IgD-negative memory B cell (primary cell): ENCODE results near the gene SNX24. TPM values are rescaled to one million over a fixed set of nuclear protein-coding genes. Genes with fewer than 3 reads are reported as not detected.
A peak's percentile ranks its signal among the peaks of the same experiment; 100 is the strongest.

Experiments used
- H3K27ac Mint-ChIP-seq, 3 donors: one replicate each; pipeline ENCODE4 v1.8.0; 2020 to 2022; ENCODE audit warnings: mild to moderate bottlenecking in 3 of 3, mixed read lengths in 3 of 3, moderate library complexity in 1 of 3
- H3K27me3 Mint-ChIP-seq: one replicate; pipeline ENCODE4 v1.8.0; 2021; ENCODE audit warnings: mixed read lengths
- H3K36me3 Mint-ChIP-seq: one replicate; pipeline ENCODE4 v1.8.0; 2020; ENCODE audit warnings: mild to moderate bottlenecking, mixed read lengths
- H3K4me1 Mint-ChIP-seq, 3 donors: one replicate each; pipeline ENCODE4 v1.8.0; 2020 to 2022; ENCODE audit warnings: mixed read lengths in 3 of 3, mild to moderate bottlenecking in 1 of 3
- H3K4me3 Mint-ChIP-seq, 4 donors: one replicate each; pipeline ENCODE4 v1.8.0; 2020 to 2022; ENCODE audit warnings: mild to moderate bottlenecking in 4 of 4, mixed read lengths in 4 of 4, moderate library complexity in 3 of 4
- H3K9me3 Mint-ChIP-seq, 3 donors: one replicate each; pipeline ENCODE4 v1.8.0; 2020 to 2021; ENCODE audit warnings: mixed read lengths in 3 of 3, mild to moderate bottlenecking in 1 of 3
- polyA plus RNA-seq: library from polyadenylated mRNA; unstranded; fragments of 300-500 nt; fragmentation: Illumina TruSeq; gene quantifications from one replicate; pipeline ENCODE4 v1.2.3, GENCODE V29; 2021

Gene SNX24
- polyA plus RNA-seq, 1 donor from 2014 or later: 2.5 TPM

- H3K4me1 Mint-ChIP-seq: peaks cover 0 to 5% (median 3%) of the 10 kb centered on the region in 3 donors
- no peaks in the 10 kb centered on the region for H3K27me3 Mint-ChIP-seq
- no peak overlapping the region for H3K4me3 Mint-ChIP-seq
- no peak overlapping the region for H3K27ac Mint-ChIP-seq
- peaks cover under 1% of the 10 kb centered on the region for H3K36me3 Mint-ChIP-seq
- peaks cover 0 to 13% (median 0%) of the 10 kb centered on the region in 3 donors for H3K9me3 Mint-ChIP-seq
These were observed 169.3 kb downstream of the SNX24 start for GRCh38 chr5:123014689-123015088.

- no peak overlapping the region for H3K4me3 Mint-ChIP-seq
- no peaks in the 10 kb centered on the region for H3K9me3 Mint-ChIP-seq
- H3K36me3 Mint-ChIP-seq: peaks cover 5% of the 10 kb centered on the region
- H3K27ac Mint-ChIP-seq: no peak overlapping the region
- peaks cover 10% of the 10 kb centered on the region for H3K27me3 Mint-ChIP-seq
- H3K4me1 Mint-ChIP-seq: no peaks in the 10 kb centered on the region
These were observed 182.8 kb downstream of the SNX24 start for GRCh38 chr5:123028222-123028621.

- H3K27ac Mint-ChIP-seq: no peak overlapping the region
- H3K27me3 Mint-ChIP-seq: peaks cover 34% of the 10 kb centered on the region
- H3K4me1 Mint-ChIP-seq: peaks cover 7 to 9% (median 7%) of the 10 kb centered on the region in 3 donors
- peaks cover 0 to 2% (median 0%) of the 10 kb centered on the region in 3 donors for H3K9me3 Mint-ChIP-seq
- no peak overlapping the region for H3K4me3 Mint-ChIP-seq
- peaks cover 3% of the 10 kb centered on the region for H3K36me3 Mint-ChIP-seq
These were observed 187.8 kb downstream of the SNX24 start for GRCh38 chr5:123033157-123033671.

GRCh38 chr5:123035360-123035917 lies 190.0 kb downstream of the SNX24 start:
- Mint-ChIP-seq H3K9me3 (peaks cover 0 to 2% (median 0%) of the 10 kb centered on the region in 3 donors), H3K27me3 (peaks cover 34% of the 10 kb centered on the region), H3K27ac (peak overlapping the region in 1 of 3 donors; percentile 31), H3K36me3 (no peaks in the 10 kb centered on the region), H3K4me3 (peak overlapping the region; percentile 63 to 92 (median 86)), H3K4me1 (peaks cover 7 to 9% (median 7%) of the 10 kb centered on the region in 3 donors)

GRCh38 chr5:123035918-123036390 lies 190.5 kb downstream of the SNX24 start:
- Mint-ChIP-seq H3K36me3 (no peaks in the 10 kb centered on the region), H3K9me3 (peaks cover 0 to 2% (median 0%) of the 10 kb centered on the region in 3 donors), H3K27me3 (peaks cover 34% of the 10 kb centered on the region), H3K4me1 (peaks cover 7 to 9% (median 7%) of the 10 kb centered on the region in 3 donors), H3K27ac (no peak overlapping the region), H3K4me3 (peak overlapping the region; percentile 63 to 92 (median 86))

GRCh38 chr5:123036391-123037103 lies 191.1 kb downstream of the SNX24 start, which contains the start of gene PPIC:
Gene PPIC (minus strand): TSS chr5:123036725. CDS start chr5:123036625, 100 bp downstream.
- peaks cover 7 to 9% (median 7%) of the 10 kb centered on the region in 3 donors for H3K4me1 Mint-ChIP-seq
- H3K4me3 Mint-ChIP-seq: peak within 1 kb of the TSS; percentile 63 to 92 (median 86)
- peaks cover 34% of the 10 kb centered on the region for H3K27me3 Mint-ChIP-seq
- peaks cover 0 to 2% (median 0%) of the 10 kb centered on the region in 3 donors for H3K9me3 Mint-ChIP-seq
- peak within 1 kb of the TSS in 1 of 3 donors; percentile 31 for H3K27ac Mint-ChIP-seq
- no peaks in the 10 kb centered on the region for H3K36me3 Mint-ChIP-seq

GRCh38 chr5:123037104-123037418 lies 191.6 kb downstream of the SNX24 start:
- H3K4me3 Mint-ChIP-seq: peak overlapping the region; percentile 2 to 75 (median 60)
- no peak overlapping the region for H3K27ac Mint-ChIP-seq
- H3K4me1 Mint-ChIP-seq: peaks cover 7 to 9% (median 7%) of the 10 kb centered on the region in 3 donors
- H3K27me3 Mint-ChIP-seq: peaks cover 33% of the 10 kb centered on the region
- H3K9me3 Mint-ChIP-seq: peaks cover 0 to 2% (median 0%) of the 10 kb centered on the region in 3 donors
- H3K36me3 Mint-ChIP-seq: no peaks in the 10 kb centered on the region

- Mint-ChIP-seq H3K27ac (no peak overlapping the region), H3K9me3 (peaks cover 0 to 2% (median 0%) of the 10 kb centered on the region in 3 donors), H3K4me1 (peaks cover 7 to 9% (median 7%) of the 10 kb centered on the region in 3 donors), H3K27me3 (peaks cover 27% of the 10 kb centered on the region), H3K4me3 (no peak overlapping the region), H3K36me3 (no peaks in the 10 kb centered on the region)
These were observed 194.3 kb downstream of the SNX24 start for GRCh38 chr5:123039673-123040072.

- Mint-ChIP-seq H3K36me3 (no peaks in the 10 kb centered on the region), H3K4me1 (no peaks in the 10 kb centered on the region), H3K4me3 (no peak overlapping the region), H3K27me3 (peaks cover 18% of the 10 kb centered on the region), H3K27ac (no peak overlapping the region), H3K9me3 (no peaks in the 10 kb centered on the region)
These were observed 199.7 kb downstream of the SNX24 start for GRCh38 chr5:123044926-123045617.

- H3K9me3 Mint-ChIP-seq: peaks cover under 1 to 2% (median 1%) of the 10 kb centered on the region in 3 donors
- H3K27me3 Mint-ChIP-seq: peaks cover 18% of the 10 kb centered on the region
These were observed 200.8 kb downstream of the SNX24 start for GRCh38 chr5:123046222-123046621.

GRCh38 chr5:123047706-123048105 lies 202.3 kb downstream of the SNX24 start:
- Mint-ChIP-seq H3K4me1 (no peaks in the 10 kb centered on the region), H3K27me3 (peaks cover 18% of the 10 kb centered on the region), H3K9me3 (peaks cover 5 to 12% (median 7%) of the 10 kb centered on the region in 3 donors), H3K27ac (no peak overlapping the region), H3K36me3 (no peaks in the 10 kb centered on the region), H3K4me3 (no peak overlapping the region)

More at GRCh38 chr5:123046222-123046621, 200.8 kb downstream of the SNX24 start:
- Mint-ChIP-seq H3K27ac (no peak overlapping the region), H3K4me1 (no peaks in the 10 kb centered on the region), H3K4me3 (no peak overlapping the region), H3K36me3 (no peaks in the 10 kb centered on the region)

GRCh38 chr5:123051206-123051605 lies 205.8 kb downstream of the SNX24 start:
- Mint-ChIP-seq H3K27me3 (peaks cover 14% of the 10 kb centered on the region), H3K4me1 (no peaks in the 10 kb centered on the region)

More at GRCh38 chr5:123051206-123051605, 205.8 kb downstream of the SNX24 start:
- peaks cover 5 to 12% (median 7%) of the 10 kb centered on the region in 3 donors for H3K9me3 Mint-ChIP-seq
- no peak overlapping the region for H3K4me3 Mint-ChIP-seq
- no peaks in the 10 kb centered on the region for H3K36me3 Mint-ChIP-seq
- no peak overlapping the region for H3K27ac Mint-ChIP-seq
